ENCODE results near the gene OR2M5.

DNA sequence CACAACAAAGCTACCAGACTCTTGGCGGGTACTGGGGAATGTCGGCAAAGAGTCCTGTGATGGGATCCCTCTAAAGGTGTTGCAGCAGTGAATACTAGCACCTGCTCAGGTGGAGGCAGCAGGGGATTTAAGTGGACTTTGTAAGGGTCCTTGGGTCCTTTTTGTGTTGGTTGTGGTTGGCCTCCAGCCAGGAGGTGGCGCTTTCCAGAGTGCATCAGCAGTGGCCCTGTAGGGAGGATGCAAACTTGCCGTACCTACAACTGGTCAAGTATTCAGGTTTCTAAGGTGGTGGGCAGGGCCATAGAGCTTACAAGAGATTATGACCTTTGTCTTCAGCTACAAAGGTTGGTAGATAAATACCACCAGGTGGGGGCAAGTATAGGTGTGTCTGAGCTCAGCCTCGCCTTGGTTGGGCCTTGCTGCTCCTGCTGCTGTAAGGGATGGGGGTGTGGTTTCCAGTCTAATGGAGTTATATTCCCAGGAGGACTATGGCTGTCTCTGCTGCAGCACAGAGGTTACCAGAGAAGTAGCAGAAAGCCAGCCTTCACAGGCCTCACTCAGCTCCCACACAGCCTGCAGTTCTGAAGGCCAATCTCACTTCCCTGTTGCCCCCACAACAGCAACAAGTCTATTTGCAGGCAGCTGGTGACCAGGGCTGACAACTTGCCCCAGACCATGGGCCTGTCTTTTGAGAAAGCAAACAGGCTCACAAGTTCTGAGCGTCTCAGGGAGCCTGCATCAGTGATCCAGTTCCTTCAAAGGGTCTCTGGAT is 7.3 kb downstream of the OR2M5 start:
- TF ChIP-seq ZNF274 (IDR thresholded peaks at IDR 0.05; ENCODE audit: low read depth, low read length), result no peak
- TF ChIP-seq YY1 (IDR thresholded peaks at IDR 0.05; ENCODE audit: insufficient read depth, insufficient read length), result no peak

All from NT2/D1 (cell line).